ENCODE results near the gene MPRIP. TPM values are rescaled to one million over a fixed set of nuclear protein-coding genes. Genes with fewer than 3 reads are reported as not detected.

Gene MPRIP
- total RNA-seq, 4 donors from 2014 or later = 141 to 305 (median 291) TPM

DNA sequence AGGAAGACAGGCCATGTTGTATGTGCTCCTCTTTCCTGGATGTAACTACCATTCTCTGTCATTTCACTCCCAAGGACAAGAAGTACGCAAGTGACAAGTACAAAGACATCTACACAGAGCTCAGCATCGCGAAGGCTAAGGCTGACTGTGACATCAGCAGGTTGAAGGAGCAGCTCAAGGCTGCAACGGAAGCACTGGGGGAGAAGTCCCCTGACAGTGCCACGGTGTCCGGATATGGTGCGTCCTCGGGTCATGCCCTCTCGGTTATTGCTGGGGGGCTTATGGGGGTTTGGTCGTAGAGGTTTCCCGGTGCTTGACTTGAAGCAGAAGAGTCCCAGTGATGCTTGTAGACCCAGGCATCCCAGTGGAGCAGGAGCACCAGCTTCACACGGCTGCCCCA lies 134.9 kb downstream of the MPRIP start:
- H3K27me3 ChIP-seq = no peaks in the 10 kb centered on the region
- peaks cover 0 to 99% (median 0%) of the 10 kb centered on the region in 3 donors for H3K36me3 ChIP-seq
- H3K9me3 ChIP-seq = no peaks in the 10 kb centered on the region
- DNase-seq = no peak
- peak overlapping the region in 1 of 4 donors; percentile 4 for H3K27ac ChIP-seq
- TF ChIP-seq, protein P1, sequence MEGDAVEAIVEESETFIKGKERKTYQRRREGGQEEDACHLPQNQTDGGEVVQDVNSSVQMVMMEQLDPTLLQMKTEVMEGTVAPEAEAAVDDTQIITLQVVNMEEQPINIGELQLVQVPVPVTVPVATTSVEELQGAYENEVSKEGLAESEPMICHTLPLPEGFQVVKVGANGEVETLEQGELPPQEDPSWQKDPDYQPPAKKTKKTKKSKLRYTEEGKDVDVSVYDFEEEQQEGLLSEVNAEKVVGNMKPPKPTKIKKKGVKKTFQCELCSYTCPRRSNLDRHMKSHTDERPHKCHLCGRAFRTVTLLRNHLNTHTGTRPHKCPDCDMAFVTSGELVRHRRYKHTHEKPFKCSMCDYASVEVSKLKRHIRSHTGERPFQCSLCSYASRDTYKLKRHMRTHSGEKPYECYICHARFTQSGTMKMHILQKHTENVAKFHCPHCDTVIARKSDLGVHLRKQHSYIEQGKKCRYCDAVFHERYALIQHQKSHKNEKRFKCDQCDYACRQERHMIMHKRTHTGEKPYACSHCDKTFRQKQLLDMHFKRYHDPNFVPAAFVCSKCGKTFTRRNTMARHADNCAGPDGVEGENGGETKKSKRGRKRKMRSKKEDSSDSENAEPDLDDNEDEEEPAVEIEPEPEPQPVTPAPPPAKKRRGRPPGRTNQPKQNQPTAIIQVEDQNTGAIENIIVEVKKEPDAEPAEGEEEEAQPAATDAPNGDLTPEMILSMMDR (IDR thresholded peaks at IDR 0.05) = no peak
- TF ChIP-seq POLR2A (IDR thresholded peaks at IDR 0.05) = no peak
- no peak overlapping the region for H3K4me3 ChIP-seq
- H3K4me1 ChIP-seq = peaks cover 0 to 14% (median under 1%) of the 10 kb centered on the region in 4 donors

GRCh38 chr17:17179371-17179827 lies 137.1 kb downstream of the MPRIP start:
- Histone ChIP-seq H3K27ac (peak overlapping the region; percentile 10 to 55 (median 49)), H3K27me3 (no peaks in the 10 kb centered on the region), H3K9me3 (no peaks in the 10 kb centered on the region), H3K4me3 (no peak overlapping the region), H3K36me3 (peaks cover 0 to 96% (median 0%) of the 10 kb centered on the region in 3 donors), H3K4me1 (peaks cover 0 to 17% (median 4%) of the 10 kb centered on the region in 4 donors)
- no peak for TF ChIP-seq POLR2A (IDR thresholded peaks at IDR 0.05)
- TF ChIP-seq, protein P1 (IDR thresholded peaks at IDR 0.05) = no peak
- DNase-seq = no peak

DNA sequence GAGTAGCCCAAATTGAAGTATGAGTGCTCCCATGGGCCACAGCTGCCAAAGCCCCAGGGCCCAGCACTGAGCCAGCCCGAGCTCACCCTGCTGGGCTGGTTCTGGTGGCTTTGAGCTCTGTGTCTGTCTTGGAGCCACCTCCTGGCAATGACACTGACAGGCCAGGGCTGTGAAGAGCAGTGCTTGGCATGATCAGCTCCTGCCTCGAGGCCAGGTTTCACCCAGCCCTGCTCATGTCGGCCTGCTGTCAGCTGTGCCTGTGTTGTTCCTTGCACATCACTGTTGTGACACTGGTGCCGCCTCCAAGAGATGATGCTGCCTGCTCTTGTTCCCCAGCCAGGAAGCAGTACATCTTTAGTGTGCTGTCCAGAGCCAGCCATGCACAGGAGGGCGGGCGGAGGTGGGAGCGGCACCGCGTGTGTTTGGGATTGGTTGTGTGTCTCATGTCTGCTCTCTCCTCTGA lies 137.9 kb downstream of the MPRIP start:
- TF ChIP-seq, protein P1 (IDR thresholded peaks at IDR 0.05) = no peak
- H3K9me3 ChIP-seq = no peaks in the 10 kb centered on the region
- H3K36me3 ChIP-seq = peaks cover 0 to 89% (median 0%) of the 10 kb centered on the region in 3 donors
- H3K4me3 ChIP-seq = no peak overlapping the region
- H3K27ac ChIP-seq = peak overlapping the region; percentile 10 to 55 (median 49)
- no peaks in the 10 kb centered on the region for H3K27me3 ChIP-seq
- H3K4me1 ChIP-seq = peaks cover 0 to 17% (median 4%) of the 10 kb centered on the region in 4 donors
- no peak for DNase-seq

GRCh38 chr17:17180741-17181525 lies 138.7 kb downstream of the MPRIP start:
- H3K4me1 ChIP-seq = peaks cover 0 to 13% (median 4%) of the 10 kb centered on the region in 4 donors
- H3K27me3 ChIP-seq = no peaks in the 10 kb centered on the region
- H3K4me3 ChIP-seq = no peak overlapping the region
- TF ChIP-seq, protein P1 (IDR thresholded peaks at IDR 0.05) = no peak
- TF ChIP-seq POLR2A (IDR thresholded peaks at IDR 0.05) = no peak
- peaks cover 0 to 82% (median 0%) of the 10 kb centered on the region in 3 donors for H3K36me3 ChIP-seq
- peak overlapping the region in 2 of 4 donors; percentile 35 to 57 for H3K27ac ChIP-seq
- no peak for DNase-seq
- no peaks in the 10 kb centered on the region for H3K9me3 ChIP-seq

DNA sequence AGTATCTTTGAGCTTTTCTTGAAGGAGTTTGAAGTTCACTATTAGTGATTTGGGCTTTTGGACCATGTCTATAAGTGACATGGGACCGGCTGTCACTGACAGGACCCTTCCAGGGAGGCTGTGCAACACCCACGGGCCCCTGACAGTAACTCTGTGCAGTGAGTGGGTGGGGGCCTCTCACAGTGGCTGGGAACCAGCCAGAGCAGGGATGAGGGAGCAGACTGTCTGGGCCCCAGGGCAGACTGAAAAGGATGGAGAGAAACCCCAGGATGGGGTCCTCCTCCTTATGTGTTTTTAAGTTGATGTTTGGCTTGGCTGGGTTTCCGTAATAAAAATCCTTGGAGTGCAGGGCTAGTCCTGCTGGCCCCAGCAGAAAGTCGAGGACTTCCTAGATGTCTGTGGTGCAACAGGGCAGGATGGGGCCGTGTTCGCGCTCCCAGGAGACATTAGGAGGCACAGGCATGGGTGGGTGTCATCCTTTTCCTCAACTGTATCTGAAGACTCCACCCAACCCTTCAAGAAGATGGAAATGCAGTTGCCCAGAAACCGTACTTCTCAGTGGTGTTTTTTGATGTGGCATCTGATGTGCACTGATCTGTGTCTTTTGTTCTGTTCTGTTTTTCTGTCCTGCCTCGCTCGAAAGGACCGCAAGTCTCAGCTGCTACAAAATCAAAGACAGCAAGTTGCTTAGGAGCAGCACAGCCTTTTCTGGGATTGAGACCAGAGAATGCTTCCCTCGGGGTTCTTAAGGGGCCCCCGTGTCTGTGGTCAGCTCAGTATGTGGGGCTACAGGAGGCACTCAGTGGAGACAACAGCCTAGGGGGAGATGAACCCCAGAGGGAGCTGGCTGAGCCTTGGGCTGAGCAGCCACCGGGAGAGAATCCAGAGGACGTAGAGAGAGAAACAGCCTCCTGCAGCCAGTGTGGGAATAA lies 139.7 kb downstream of the MPRIP start:
- H3K36me3 ChIP-seq = peaks cover 0 to 76% (median 0%) of the 10 kb centered on the region in 3 donors
- no peaks in the 10 kb centered on the region for H3K9me3 ChIP-seq
- no peak for TF ChIP-seq POLR2A (IDR thresholded peaks at IDR 0.05)
- TF ChIP-seq, protein P1 (IDR thresholded peaks at IDR 0.05) = no peak
- DNase-seq = peak in 2 of 3 donors; percentile 59
- H3K27me3 ChIP-seq = no peaks in the 10 kb centered on the region
- H3K4me3 ChIP-seq = no peak overlapping the region
- H3K27ac ChIP-seq = peak overlapping the region in 2 of 4 donors; percentile 4 to 57
- H3K4me1 ChIP-seq = peaks cover 0 to 13% (median 4%) of the 10 kb centered on the region in 4 donors

Data from Peyer's patch (tissue), 4 donors.